ENCODE data around the gene OPRM1.

- TF ChIP-seq CTCF (IDR thresholded peaks at IDR 0.05; ENCODE audit: low read depth, low read length): no peak
- TF ChIP-seq EZH2phosphoT487 (IDR thresholded peaks at IDR 0.05; ENCODE audit: low read depth): no peak
These were observed 189.5 kb downstream of the OPRM1 start for GRCh38 chr6:154228521-154228905.

Data from OCI-LY3 (cell line).